Pancreas (tissue), 10 donors: Measurements from ENCODE around the gene BCL2. TPM values are rescaled to one million over a fixed set of nuclear protein-coding genes. Genes with fewer than 3 reads are reported as not detected.

ENCODE experiments used
- ATAC-seq, 4 donors: fragments of 200-7000 bp; cut with Tn5 transposase; one replicate each; pipeline versions ENCODE4 v1.8.0 to v1.9.1; 2020; ENCODE audit warnings: mild to moderate bottlenecking in 4 of 4, moderate library complexity in 4 of 4
- DNase-seq, 6 donors: peaks; one replicate each; pipeline ENCODE4 v3.0.0-alpha.2; 2020
- FAIRE-seq: peaks from 2 replicates; lab custom pipeline; 2012; peaks lifted over from hg19 to GRCh38; lab: Jason Lieb, UNC
- H3K27ac ChIP-seq, 4 donors: fragments of 200-600 bp; sonication (generic); 1 replicate in 3 of 4; 2 replicates in 1 of 4; pipeline versions ENCODE4 v1.5.0 to v1.8.0; 2020
- H3K27me3 ChIP-seq, 4 donors: fragments of 200-600 bp; one replicate each; pipeline ENCODE4 v1.8.0; 2021
- H3K36me3 ChIP-seq, 3 donors: fragments of 200-600 bp; sonication (generic) in 1 of 3; one replicate each; pipeline versions ENCODE4 v1.5.0 to v1.8.0; 2020 to 2021
- H3K4me1 ChIP-seq, 3 donors: fragments of 200-600 bp; one replicate each; pipeline ENCODE4 v1.8.0; 2021
- H3K4me3 ChIP-seq, 4 donors: fragments of 200-600 bp; sonication (generic) in 2 of 4; one replicate each; pipeline versions ENCODE4 v1.5.0 to v1.8.0; 2020 to 2021
- H3K9me3 ChIP-seq, 4 donors: fragments of 200-600 bp; one replicate each; pipeline ENCODE4 v1.8.0; 2021
- WGBS, 2 donors: extraction: QIAGEN DNeasy Blood & Tissue Kit; methylation state at CpG; one replicate each; pipeline ENCODE4 v1.1.7; 2013; 5-methylcytosine and 5-hydroxymethylcytosine counted together
- intact Hi-C, 3 donors: fragments of 100-400 bp; cut with DNase I; formaldehyde crosslinking; loops; one replicate each; pipeline versions ENCODE4 v1.11.1 to v1.14.2; 2022
- polyA plus RNA-seq, 2 donors: library from polyadenylated mRNA; stranded (reverse); fragments of 200-250 nt; gene quantifications; one replicate each; pipeline ENCODE4 v1.2.3, GENCODE V29; 2013
- total RNA-seq, 6 donors: library from RNA; stranded (reverse); fragmentation: NEBNext Ultra II Directional in 4 of 6; extraction: Animal tissue kit (Norgen Biotek cat#: 25700) in 4 of 6; gene quantifications; one replicate each; pipeline versions ENCODE4 v1.2.1 to v1.2.4, GENCODE V29; 2021 to 2023
- TF ChIP-seq, protein P1 (sequence below), 4 donors: fragments of 200-600 bp; sonication (generic) in 3 of 4; IDR thresholded peaks; one replicate each; pipeline versions ENCODE4 v1.5.0 to v1.8.0; 2021; ENCODE audit warnings: antibody characterized with exemption in 4 of 4
- donor health status: healthy with polysubstance abuse.
- donor health status: DM: no; HTN: no; CAD: no; lungs with moderate emphysema.
- donor health status: DM: no; HTN: no; CAD: no.
- donor health status: control.
- donor health status: control.
- donor health status: Bipolar disorder and iron deficiency.
- donor health status: DM: yes; HTN: yes; CAD: no.
- donor health status: DM: no; HTN: no; CAD: no.
- donor health status: DM: no; HTN: no; CAD: no.
- donor health status: DM: yes; HTN: yes; CAD: no.

The BCL2 gene
- total and polyA plus RNA-seq, 8 donors, result 1.9 to 9.0 (median 4.2) TPM

DNA sequence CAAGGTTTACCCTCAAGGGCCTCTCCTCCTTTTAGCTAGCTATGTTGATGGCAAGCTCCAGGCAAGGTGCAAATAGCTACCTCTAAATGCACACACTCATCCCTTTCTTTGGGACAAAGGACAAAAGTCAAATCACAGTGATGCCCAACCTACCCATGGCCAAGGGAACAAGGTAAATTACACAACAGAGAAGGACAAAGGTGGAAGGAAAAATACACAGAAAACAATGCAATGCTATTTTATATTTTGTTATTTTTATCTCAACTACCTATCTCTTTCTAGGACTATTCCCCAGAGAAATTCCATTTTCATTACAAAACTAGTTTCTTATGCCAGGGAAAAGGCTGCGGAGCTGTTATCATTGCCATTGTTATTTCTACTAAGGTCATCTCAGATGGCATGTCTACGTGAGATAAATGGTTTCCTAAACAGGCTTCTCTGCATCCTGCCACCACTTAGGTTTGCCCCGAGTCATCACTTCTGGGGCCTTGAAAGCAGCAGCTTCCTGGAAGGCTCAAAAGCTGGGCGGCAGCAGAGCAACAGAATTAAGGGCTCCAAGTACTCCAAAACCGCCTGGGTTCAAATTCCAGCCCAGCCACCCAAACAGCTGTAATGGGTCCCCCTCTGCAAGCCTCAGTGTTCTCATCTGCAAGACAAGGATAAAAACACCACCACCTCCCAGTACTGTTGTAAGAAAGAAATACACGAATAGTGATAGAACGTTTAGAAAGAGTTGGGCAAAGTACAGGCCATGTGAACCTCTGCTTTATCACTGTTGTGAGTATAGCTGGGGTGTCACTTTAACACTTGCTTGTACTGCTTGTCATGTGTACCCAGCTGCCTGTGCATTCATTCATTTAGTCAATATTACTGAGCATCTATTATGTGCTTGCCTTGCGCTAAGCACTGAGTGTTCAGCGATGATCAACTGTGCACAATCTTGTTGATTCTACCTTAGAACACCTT lies 20.9 kb downstream of the BCL2 start:
- ATAC-seq, result peak in 2 of 4 donors; percentile 19 to 27

DNA sequence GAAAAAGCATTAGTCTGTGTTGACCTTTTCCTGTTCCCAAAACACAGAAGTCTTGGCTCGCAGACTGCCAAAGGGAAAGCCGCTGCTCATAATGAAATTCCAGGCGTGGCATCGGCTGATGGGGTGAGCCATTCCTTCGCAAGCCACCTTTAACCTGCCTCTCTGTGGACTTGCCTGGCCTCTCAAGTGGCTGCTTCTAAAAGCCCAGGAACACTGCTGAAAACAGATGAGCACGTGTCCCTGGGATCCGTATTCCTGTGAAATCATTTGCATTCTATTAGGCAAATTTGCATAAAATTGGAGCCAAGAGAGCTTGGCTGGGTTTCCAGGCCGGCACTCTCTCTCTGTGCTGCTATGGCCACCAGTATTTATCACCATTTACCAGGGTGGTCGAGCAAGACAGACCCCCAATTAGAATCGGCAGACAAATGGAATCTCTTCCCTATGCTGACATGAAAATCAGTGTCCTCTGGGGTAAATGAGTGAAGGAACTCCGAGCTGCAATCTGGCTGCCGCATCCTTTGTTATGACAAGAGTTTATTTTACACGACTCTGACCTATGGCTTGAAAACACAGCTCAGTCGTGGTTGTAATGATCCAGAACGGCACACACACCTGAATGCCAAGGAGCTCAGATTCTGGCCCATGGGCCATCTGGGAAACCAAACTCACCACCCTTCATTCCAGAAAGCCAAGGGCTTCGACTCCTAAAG lies 21.7 kb downstream of the BCL2 start:
- H3K36me3 ChIP-seq, result no peaks in the 10 kb centered on the region

More for the DNA sequence above, 20.9 kb downstream of the BCL2 start:
- Histone ChIP-seq H3K27me3 (no peaks in the 10 kb centered on the region), H3K4me3 (no peak overlapping the region), H3K36me3 (no peaks in the 10 kb centered on the region), H3K27ac (no peak overlapping the region), H3K9me3 (no peaks in the 10 kb centered on the region), H3K4me1 (peaks cover 0 to 4% (median 0%) of the 10 kb centered on the region in 3 donors)
- FAIRE-seq (no peak), DNase-seq (no peak)
- intact Hi-C loops, result no loop called here
- 70 to 75% methylated on average over 9 of the region's 9 CpGs for WGBS, 2 donors
- TF ChIP-seq, protein P1, sequence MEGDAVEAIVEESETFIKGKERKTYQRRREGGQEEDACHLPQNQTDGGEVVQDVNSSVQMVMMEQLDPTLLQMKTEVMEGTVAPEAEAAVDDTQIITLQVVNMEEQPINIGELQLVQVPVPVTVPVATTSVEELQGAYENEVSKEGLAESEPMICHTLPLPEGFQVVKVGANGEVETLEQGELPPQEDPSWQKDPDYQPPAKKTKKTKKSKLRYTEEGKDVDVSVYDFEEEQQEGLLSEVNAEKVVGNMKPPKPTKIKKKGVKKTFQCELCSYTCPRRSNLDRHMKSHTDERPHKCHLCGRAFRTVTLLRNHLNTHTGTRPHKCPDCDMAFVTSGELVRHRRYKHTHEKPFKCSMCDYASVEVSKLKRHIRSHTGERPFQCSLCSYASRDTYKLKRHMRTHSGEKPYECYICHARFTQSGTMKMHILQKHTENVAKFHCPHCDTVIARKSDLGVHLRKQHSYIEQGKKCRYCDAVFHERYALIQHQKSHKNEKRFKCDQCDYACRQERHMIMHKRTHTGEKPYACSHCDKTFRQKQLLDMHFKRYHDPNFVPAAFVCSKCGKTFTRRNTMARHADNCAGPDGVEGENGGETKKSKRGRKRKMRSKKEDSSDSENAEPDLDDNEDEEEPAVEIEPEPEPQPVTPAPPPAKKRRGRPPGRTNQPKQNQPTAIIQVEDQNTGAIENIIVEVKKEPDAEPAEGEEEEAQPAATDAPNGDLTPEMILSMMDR (IDR thresholded peaks at IDR 0.05), result no peak

DNA sequence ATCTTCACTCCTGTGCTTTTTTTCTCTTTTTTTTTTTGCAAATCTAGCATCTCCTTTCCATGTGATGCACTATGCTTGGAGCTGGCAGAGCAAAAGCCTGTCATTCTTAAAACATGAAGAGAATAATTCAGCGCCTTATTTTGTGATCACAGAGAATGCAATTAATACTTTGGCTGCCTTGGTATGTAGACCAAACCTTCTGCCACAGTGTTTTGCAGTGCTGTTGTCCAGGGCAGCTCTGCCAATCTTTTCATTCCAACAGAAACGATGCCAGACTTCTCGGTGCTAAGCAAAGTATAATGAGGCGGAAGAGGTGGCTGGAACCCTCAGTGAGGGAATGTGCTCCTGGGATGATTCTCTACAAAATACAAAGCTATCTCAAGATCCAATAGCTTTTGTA lies 25.6 kb downstream of the BCL2 start:
- Histone ChIP-seq H3K36me3 (no peaks in the 10 kb centered on the region), H3K4me3 (no peak overlapping the region), H3K27me3 (no peaks in the 10 kb centered on the region), H3K27ac (no peak overlapping the region), H3K9me3 (no peaks in the 10 kb centered on the region), H3K4me1 (no peaks in the 10 kb centered on the region)
- TF ChIP-seq, protein P1 (IDR thresholded peaks at IDR 0.05), result no peak
- FAIRE-seq (no peak), ATAC-seq (no peak), DNase-seq (no peak)
- intact Hi-C loops, result no loop called here
- 80 to 82% methylated on average over 4 of the region's 4 CpGs for WGBS, 2 donors

More for the DNA sequence above, 21.7 kb downstream of the BCL2 start:
- H3K4me3 ChIP-seq, result no peak overlapping the region
- FAIRE-seq (no peak), DNase-seq (no peak), ATAC-seq (no peak)
- WGBS, 2 donors, result 68 to 72% methylated on average over 16 of the region's 16 CpGs
- intact Hi-C loops, result no loop called here
- no peaks in the 10 kb centered on the region for H3K27me3 ChIP-seq
- no peak overlapping the region for H3K27ac ChIP-seq
- no peaks in the 10 kb centered on the region for H3K4me1 ChIP-seq
- TF ChIP-seq, protein P1 (IDR thresholded peaks at IDR 0.05), result no peak
- no peaks in the 10 kb centered on the region for H3K9me3 ChIP-seq

DNA sequence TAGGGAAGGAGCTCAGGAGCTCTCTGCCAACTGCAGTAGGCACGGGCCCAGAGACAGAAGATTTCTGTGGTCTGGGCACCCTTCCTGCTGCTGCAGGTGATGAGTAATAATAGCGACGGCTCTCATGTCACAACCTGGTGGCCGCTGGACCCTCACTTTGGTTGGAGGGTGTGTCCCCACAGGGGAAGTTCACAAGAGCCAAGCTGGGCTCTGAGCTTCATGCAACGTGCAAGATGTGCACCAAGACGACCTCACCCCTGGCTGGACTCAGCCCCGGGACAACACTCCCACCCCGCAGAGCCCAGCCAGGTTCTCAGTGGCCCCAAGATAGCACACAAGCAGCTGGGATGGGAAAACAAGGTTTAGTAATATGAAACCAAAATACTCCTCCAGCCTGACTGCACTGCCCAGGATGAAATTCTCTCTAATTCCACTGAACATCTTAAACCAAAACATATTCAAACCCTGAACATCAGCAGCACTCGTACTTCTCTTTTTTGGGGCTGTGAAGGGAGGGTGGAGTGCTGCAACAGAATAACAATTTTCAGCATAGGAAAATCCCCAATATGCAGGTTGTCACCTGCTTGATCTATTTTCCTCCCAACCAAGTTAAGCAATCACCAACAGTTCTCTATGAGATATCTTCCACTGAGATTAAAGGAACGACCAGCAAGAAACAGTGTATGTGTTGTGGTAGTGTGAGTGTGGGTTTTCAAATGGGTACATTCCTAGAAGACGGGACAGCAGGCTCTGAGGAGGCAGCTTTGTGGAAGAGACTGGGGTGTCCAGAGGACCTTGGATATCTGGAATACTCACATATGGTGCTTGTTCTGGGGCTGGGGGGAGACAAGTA lies 26.5 kb downstream of the BCL2 start:
- 56 to 73% methylated on average over 11 of the region's 11 CpGs for WGBS, 2 donors
- ATAC-seq, result no peak
- no peaks in the 10 kb centered on the region for H3K4me1 ChIP-seq
- TF ChIP-seq, protein P1 (IDR thresholded peaks at IDR 0.05), result no peak
- no peak for FAIRE-seq
- no peak for DNase-seq
- no peak overlapping the region for H3K27ac ChIP-seq
- intact Hi-C loops, result no loop called here
- H3K9me3 ChIP-seq, result no peaks in the 10 kb centered on the region
- no peak overlapping the region for H3K4me3 ChIP-seq
- no peaks in the 10 kb centered on the region for H3K27me3 ChIP-seq
- no peaks in the 10 kb centered on the region for H3K36me3 ChIP-seq
